ENCODE measurements around the gene CRYGD.

Gene CRYGD

GRCh38 chr2:208083807-208084206 is 40.5 kb downstream of the CRYGD start:
- DNase-seq (ENCODE audit: low read depth), result no peak
- TF ChIP-seq, protein P1, sequence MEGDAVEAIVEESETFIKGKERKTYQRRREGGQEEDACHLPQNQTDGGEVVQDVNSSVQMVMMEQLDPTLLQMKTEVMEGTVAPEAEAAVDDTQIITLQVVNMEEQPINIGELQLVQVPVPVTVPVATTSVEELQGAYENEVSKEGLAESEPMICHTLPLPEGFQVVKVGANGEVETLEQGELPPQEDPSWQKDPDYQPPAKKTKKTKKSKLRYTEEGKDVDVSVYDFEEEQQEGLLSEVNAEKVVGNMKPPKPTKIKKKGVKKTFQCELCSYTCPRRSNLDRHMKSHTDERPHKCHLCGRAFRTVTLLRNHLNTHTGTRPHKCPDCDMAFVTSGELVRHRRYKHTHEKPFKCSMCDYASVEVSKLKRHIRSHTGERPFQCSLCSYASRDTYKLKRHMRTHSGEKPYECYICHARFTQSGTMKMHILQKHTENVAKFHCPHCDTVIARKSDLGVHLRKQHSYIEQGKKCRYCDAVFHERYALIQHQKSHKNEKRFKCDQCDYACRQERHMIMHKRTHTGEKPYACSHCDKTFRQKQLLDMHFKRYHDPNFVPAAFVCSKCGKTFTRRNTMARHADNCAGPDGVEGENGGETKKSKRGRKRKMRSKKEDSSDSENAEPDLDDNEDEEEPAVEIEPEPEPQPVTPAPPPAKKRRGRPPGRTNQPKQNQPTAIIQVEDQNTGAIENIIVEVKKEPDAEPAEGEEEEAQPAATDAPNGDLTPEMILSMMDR (conservative IDR thresholded peaks at IDR 0.05; ENCODE audit: low read depth, low read length), result no peak
- no peak overlapping the region for H3K4me3 ChIP-seq (ENCODE audit: low read depth, low read length)

DNA sequence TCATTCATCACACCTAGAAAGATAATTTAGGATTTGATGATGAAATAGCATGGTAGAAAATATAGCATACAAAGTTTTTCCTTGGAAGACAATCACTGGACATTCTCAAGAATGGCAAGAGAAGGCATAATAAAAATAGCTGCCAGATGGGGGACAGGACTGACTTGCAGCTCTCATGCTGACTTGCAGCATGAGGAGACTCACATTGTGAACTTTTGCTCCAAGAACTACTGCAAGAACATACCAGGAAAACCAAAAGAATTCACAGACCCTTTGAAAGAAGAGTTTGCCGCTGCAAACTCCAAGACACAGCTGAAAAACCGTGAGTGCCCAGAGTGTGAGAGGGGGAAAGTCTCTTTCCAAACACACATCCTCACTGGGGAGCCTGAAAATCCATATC is 47.0 kb downstream of the CRYGD start:
- H3K4me3 ChIP-seq (ENCODE audit: low read depth, low read length), result no peak overlapping the region
- TF ChIP-seq, protein P1 (conservative IDR thresholded peaks at IDR 0.05; ENCODE audit: low read depth, low read length), result peak; percentile 30
- DNase-seq (ENCODE audit: low read depth), result peak; percentile 90

- H3K4me3 ChIP-seq (ENCODE audit: low read depth, low read length), result no peak overlapping the region
- TF ChIP-seq, protein P1 (conservative IDR thresholded peaks at IDR 0.05; ENCODE audit: low read depth, low read length), result peak; percentile 6
- peak; percentile 92 for DNase-seq (ENCODE audit: low read depth)
Measured at GRCh38 chr2:208074610-208075356, 49.5 kb downstream of the CRYGD start.

GRCh38 chr2:208072250-208072892 is 52.0 kb downstream of the CRYGD start:
- H3K4me3 ChIP-seq (ENCODE audit: low read depth, low read length), result no peak overlapping the region
- DNase-seq (ENCODE audit: low read depth), result peak; percentile 89
- TF ChIP-seq, protein P1 (conservative IDR thresholded peaks at IDR 0.05; ENCODE audit: low read depth, low read length), result peak; percentile 88
